H1 (cell line): ENCODE data around the gene DCANP1. TPM values are rescaled to one million over a fixed set of nuclear protein-coding genes. Genes with fewer than 3 reads are reported as not detected.

Experiments
- CTCF ChIA-PET: fragments of 300-600 bp; sonication (Branson Sonifier 250); formaldehyde crosslinking; loops from one replicate; lab custom pipeline; 2021; ENCODE audit not compliant: partially characterized antibody; lab: Charles Lee
- POLR2A ChIA-PET: fragments of 300-600 bp; sonication (Branson Sonifier 250); formaldehyde crosslinking; loops from one replicate; lab custom pipeline; 2021; ENCODE audit warnings: inconsistent platforms; ENCODE audit not compliant: partially characterized antibody; lab: Charles Lee
- DNase-seq, 2 experiments: peaks; one replicate each; pipeline versions ENCODE4 v3.0.0 to v3.0.0-alpha.2; 2010 to 2022; ENCODE audit warnings: low spot score in 2 of 2, low read depth in 1 of 2, mixed read lengths in 1 of 2
- FAIRE-seq: peaks from 2 replicates; lab custom pipeline; 2011; peaks lifted over from hg19 to GRCh38; lab: Jason Lieb, UNC
- H2AFZ ChIP-seq: 2 replicates; pipeline ENCODE4 v1.8.1; 2012; ENCODE audit warnings: low read length, inconsistent platforms
- H2AK5ac ChIP-seq: 2 replicates; pipeline ENCODE4 v1.6.1; 2013; ENCODE audit warnings: low read depth, low read length
- H2BK120ac ChIP-seq: replicated peaks from 2 replicates; pipeline ENCODE3; 2013; ENCODE audit warnings: low read depth, low read length, inconsistent platforms
- H2BK12ac ChIP-seq: 2 replicates; pipeline ENCODE4 v1.6.1; 2013; ENCODE audit warnings: low read depth, low read length
- H2BK15ac ChIP-seq: 2 replicates; pipeline ENCODE4 v1.6.1; 2013; ENCODE audit warnings: low read length
- H2BK20ac ChIP-seq: 2 replicates; pipeline ENCODE4 v1.6.1; 2013; ENCODE audit warnings: low read length
- H2BK5ac ChIP-seq: 2 replicates; pipeline ENCODE4 v1.6.1; 2013; ENCODE audit warnings: low read depth, low read length
- H3K14ac ChIP-seq: 2 replicates; pipeline ENCODE4 v1.6.1; 2013; ENCODE audit warnings: inconsistent platforms; ENCODE audit not compliant: insufficient read length
- H3K18ac ChIP-seq: 2 replicates; pipeline ENCODE4 v1.6.1; 2013; ENCODE audit warnings: low read length; ENCODE audit errors: extremely low read depth
- H3K23ac ChIP-seq: 2 replicates; pipeline ENCODE4 v1.6.1; 2013; ENCODE audit warnings: inconsistent platforms; ENCODE audit not compliant: insufficient read length
- H3K23me2 ChIP-seq: 2 replicates; pipeline ENCODE4 v1.6.1; 2013; ENCODE audit warnings: low read depth, low read length
- H3K27ac ChIP-seq: 2 replicates; pipeline ENCODE4 v1.6.1; 2011; ENCODE audit warnings: low read depth, low read length, inconsistent platforms
- H3K27me3 ChIP-seq, 4 experiments: replicated peaks in 1 of 4; 1 replicate in 1 of 4; 2 replicates in 3 of 4; pipeline versions ENCODE4 v1.6.1 to v1.8.1; 2011 to 2013; ENCODE audit warnings: low read length in 3 of 4, mild to moderate bottlenecking in 3 of 4, inconsistent platforms in 2 of 4, mixed read lengths in 2 of 4, moderate library complexity in 1 of 4; ENCODE audit not compliant: control insufficient read depth in 3 of 4, insufficient read depth in 3 of 4; ENCODE audit errors: extremely low read depth in 1 of 4
- H3K36me3 ChIP-seq, 4 experiments: 2 replicates each; pipeline versions ENCODE4 v1.6.1 to v1.8.1; 2011 to 2013; ENCODE audit warnings: mild to moderate bottlenecking in 4 of 4, low read length in 3 of 4, moderate library complexity in 2 of 4, control low read depth in 1 of 4, inconsistent platforms in 1 of 4; ENCODE audit not compliant: insufficient read depth in 4 of 4, control insufficient read depth in 2 of 4
- H3K4ac ChIP-seq: replicated peaks from 2 replicates; pipeline ENCODE3; 2013; ENCODE audit warnings: low read length, low read depth, mixed read lengths, inconsistent platforms; ENCODE audit not compliant: insufficient read length
- H3K4me1 ChIP-seq, 4 experiments: replicated peaks in 1 of 4; 1 replicate in 1 of 4; 2 replicates in 3 of 4; pipeline versions ENCODE4 v1.6.1 to v1.8.1; 2011 to 2013; ENCODE audit warnings: low read length in 3 of 4, inconsistent platforms in 2 of 4, mixed read lengths in 1 of 4; ENCODE audit not compliant: insufficient read depth in 4 of 4, control insufficient read depth in 3 of 4
- H3K4me2 ChIP-seq, 2 experiments: 2 replicates each; pipeline versions ENCODE4 v1.6.1 to v1.8.1; 2011 to 2013; ENCODE audit warnings: low read depth in 2 of 2, low read length in 2 of 2, control low read depth in 1 of 2, inconsistent platforms in 1 of 2, mild to moderate bottlenecking in 1 of 2; ENCODE audit not compliant: insufficient read depth in 1 of 2
- H3K4me3 ChIP-seq, 4 experiments: fragments of 200-600, 300-600 bp in 1 of 4; sonication (generic), shearing (Covaris generic), sonication (Bioruptor Twin) in 1 of 4; 2 replicates each; pipeline versions ENCODE4 v1.5.1 to v1.8.1; 2011 to 2016; ENCODE audit warnings: low read length in 4 of 4, low read depth in 3 of 4, control low read depth in 2 of 4, inconsistent platforms in 2 of 4, mild to moderate bottlenecking in 2 of 4, mixed read lengths in 1 of 4, moderate library complexity in 1 of 4; ENCODE audit not compliant: insufficient read depth in 2 of 4; ENCODE audit errors: extremely low read depth in 1 of 4
- H3K56ac ChIP-seq: replicated peaks from 2 replicates; pipeline ENCODE3; 2013; ENCODE audit warnings: low read depth, mild to moderate bottlenecking, mixed read lengths, low read length, inconsistent platforms; ENCODE audit not compliant: insufficient read length
- H3K79me1 ChIP-seq: 2 replicates; pipeline ENCODE4 v1.6.1; 2013; ENCODE audit warnings: low read depth, low read length, control low read depth
- H3K79me2 ChIP-seq, 2 experiments: 2 replicates each; pipeline versions ENCODE4 v1.6.1 to v1.8.1; 2012 to 2013; ENCODE audit warnings: low read length in 2 of 2, mild to moderate bottlenecking in 2 of 2, inconsistent platforms in 1 of 2; ENCODE audit not compliant: insufficient read depth in 2 of 2, control insufficient read depth in 1 of 2
- H3K9ac ChIP-seq, 4 experiments: replicated peaks in 1 of 4; 1 replicate in 1 of 4; 2 replicates in 3 of 4; pipeline versions ENCODE4 v1.6.1 to v1.8.1; 2011 to 2013; ENCODE audit warnings: low read depth in 3 of 4, low read length in 3 of 4, control low read depth in 2 of 4, mild to moderate bottlenecking in 2 of 4, moderate library complexity in 2 of 4, inconsistent platforms in 1 of 4; ENCODE audit errors: extremely low read depth in 1 of 4
- H3K9me3 ChIP-seq, 2 experiments: 2 replicates each; pipeline versions ENCODE4 v1.6.1 to v1.8.1; 2012 to 2013; ENCODE audit warnings: mild to moderate bottlenecking in 2 of 2, moderate library complexity in 2 of 2, control low read depth in 1 of 2, inconsistent platforms in 1 of 2, low read depth in 1 of 2, low read length in 1 of 2, mixed read lengths in 1 of 2; ENCODE audit not compliant: insufficient read depth in 2 of 2
- H4K20me1 ChIP-seq, 2 experiments: replicated peaks in 1 of 2; 2 replicates each; pipeline versions ENCODE3 to v1.8.1; 2011 to 2013; ENCODE audit warnings: inconsistent platforms in 2 of 2, low read length in 2 of 2, mild to moderate bottlenecking in 1 of 2; ENCODE audit not compliant: insufficient read depth in 2 of 2, control insufficient read depth in 1 of 2
- H4K5ac ChIP-seq: 2 replicates; pipeline ENCODE4 v1.6.1; 2013; ENCODE audit warnings: low read length, low read depth, mixed read lengths, inconsistent platforms; ENCODE audit not compliant: insufficient read length
- H4K8ac ChIP-seq: 2 replicates; pipeline ENCODE4 v1.8.0; 2013; ENCODE audit warnings: mild to moderate bottlenecking, moderate library complexity, low read length, inconsistent platforms; ENCODE audit not compliant: insufficient read depth; ENCODE audit errors: extremely low read depth
- H4K91ac ChIP-seq: replicated peaks from 2 replicates; pipeline ENCODE3; 2013; ENCODE audit warnings: low read length, mixed read lengths, inconsistent platforms; ENCODE audit not compliant: insufficient read length
- ATF3 ChIP-seq: IDR thresholded peaks from 2 replicates; pipeline ENCODE4 v1.6.1; 2011; ENCODE audit warnings: low read depth, mild to moderate bottlenecking, low read length; ENCODE audit not compliant: insufficient read depth
- EZH2 ChIP-seq: fragments of 200-600 bp; sonication (generic); IDR thresholded peaks from 2 replicates; pipeline ENCODE4 v1.7.1; 2012; ENCODE audit warnings: low read depth, mild to moderate bottlenecking, moderate library complexity, low read length, inconsistent platforms; ENCODE audit not compliant: severe bottlenecking
- POLR2AphosphoS5 ChIP-seq: IDR thresholded peaks from 2 replicates; pipeline ENCODE4 v1.6.1; 2011; ENCODE audit warnings: low read depth, low read length
- SUZ12 ChIP-seq: fragments of 200-600 bp; sonication (generic); IDR thresholded peaks from 2 replicates; pipeline ENCODE4 v1.6.1; 2012; ENCODE audit warnings: mild to moderate bottlenecking, inconsistent platforms, low read length, moderate library complexity, mixed read lengths
- WGBS, 2 experiments: shearing (Covaris generic) in 1 of 2; methylation state at CpG; one replicate each; pipeline versions ENCODE4 v1.1.6 to v1.1.7; 2013 to 2015; ENCODE audit warnings: low lambda C conversion rate in 2 of 2, mixed read lengths in 2 of 2, inconsistent platforms in 1 of 2, low coverage in 1 of 2, missing lambda C conversion rate in 1 of 2; ENCODE audit not compliant: insufficient replicate concordance in 2 of 2, insufficient coverage in 1 of 2, insufficient read length in 1 of 2; ENCODE audit errors: extremely low coverage in 1 of 2, missing lambda C conversion rate in 1 of 2; 5-methylcytosine and 5-hydroxymethylcytosine counted together
- long read RNA-seq, 2 experiments: library from RNA in 1 of 2; library from capped mRNA in 1 of 2; stranded (forward); transcript quantifications; one replicate each; pipeline ENCODE4 v2.0.0, GENCODE V29; 2021; ENCODE audit warnings: inconsistent platforms in 1 of 2
- polyA minus RNA-seq, 3 experiments: library from RNA; depleted of rRNA, polyadenylated mRNA; stranded (reverse); fragments of >200 nt; gene quantifications; 1 replicate in 2 of 3; 2 replicates in 1 of 3; pipeline ENCODE4 v1.2.3, GENCODE V29; 2011
- polyA plus RNA-seq, 7 experiments: library from polyadenylated mRNA; depleted of rRNA in 3 of 7; stranded (reverse) in 5 of 7; unstranded in 2 of 7; fragments of >200 nt in 5 of 7; fragments of 200-250 nt in 2 of 7; gene quantifications; 1 replicate in 5 of 7; 2 replicates in 1 of 7; 4 replicates in 1 of 7; pipeline versions ENCODE4 v1.2.1 to v1.2.3, GENCODE V29; 2011 to 2013; ENCODE audit warnings: missing spikeins in 2 of 7, mixed read lengths in 2 of 7
- total RNA-seq: library from RNA; stranded (reverse); fragmentation: NEBNext Ultra II Directional; extraction: Animal tissue kit (Norgen Biotek cat#: 25700); gene quantifications from 2 replicates; pipeline ENCODE4 v1.2.1, GENCODE V29; 2021

Gene DCANP1
- total RNA-seq (not detected in 2 replicates), polyA plus RNA-seq (2011; rRNA removed) (not detected in 2 replicates), polyA minus RNA-seq (2011; rRNA and poly(A)+ RNA removed) (not detected in 2 replicates)
- not detected for polyA plus RNA-seq (2011; cell fraction: cytosol; rRNA removed)
- polyA plus RNA-seq (2011; cell fraction: nucleus; rRNA removed): not detected
- polyA plus RNA-seq (2012, experiment 1 of 2): not detected in 4 replicates
- polyA plus RNA-seq (2012, experiment 2 of 2): not detected
- not detected for polyA plus RNA-seq (2013, experiment 1 of 2)
- polyA plus RNA-seq (2013, experiment 2 of 2): not detected
- polyA minus RNA-seq (2011; cell fraction: cytosol; rRNA and poly(A)+ RNA removed): not detected
- not detected for polyA minus RNA-seq (2011; cell fraction: nucleus; rRNA and poly(A)+ RNA removed)
- long read RNA-seq, experiment 1: 0 reads
- long read RNA-seq, experiment 2: 0 reads

- WGBS, 2 experiments: 88% methylated on average over 5 of the region's 5 CpGs; no CpG with 5 or more reads in 1 of the 2 experiments
Measured at GRCh38 chr5:135447298-135447929, at the start of gene DCANP1. TSS of gene DCANP1 (minus strand) at chr5:135447348. CDS start at chr5:135447108, 240 bp downstream.

More at GRCh38 chr5:135447298-135447929, at the start of gene DCANP1:
- CTCF ChIA-PET: interaction anchor here (1.5 to 19.4 kb wide), 5 partner anchors 13 to 119 kb away, joined by 3 to 264 read pairs (median 7); no protein-coding TSS in a partner anchor
- no peak within 1 kb of the TSS; the same call in 1 of the 2 replicates for H2BK15ac ChIP-seq
- H3K9ac ChIP-seq: no peak within 1 kb of the TSS
- no peak within 1 kb of the TSS for H3K14ac ChIP-seq
- no peak within 1 kb of the TSS for H2BK20ac ChIP-seq
- H2BK120ac ChIP-seq: no peak within 1 kb of the TSS
- H2AFZ ChIP-seq: peak within 1 kb of the TSS; percentile 50; the same call in 1 of the 2 replicates
- no peak within 1 kb of the TSS for H3K4me2 ChIP-seq
- peaks cover 0 to 3% (median 0%) of the 10 kb centered on the region in 4 experiments; a peak in 2 of 7 replicates for H3K27me3 ChIP-seq
- no peak within 1 kb of the TSS for H3K18ac ChIP-seq
- H3K4me1 ChIP-seq: peaks cover 0 to 3% (median 1%) of the 10 kb centered on the region in 4 experiments; a peak in 2 of 7 replicates
- H2BK12ac ChIP-seq: no peak within 1 kb of the TSS
- no peaks in the 10 kb centered on the region for H4K20me1 ChIP-seq
- no peak within 1 kb of the TSS for H4K5ac ChIP-seq
- H3K56ac ChIP-seq: no peak within 1 kb of the TSS
- no peak within 1 kb of the TSS for H3K4me3 ChIP-seq
- H3K27ac ChIP-seq: no peak within 1 kb of the TSS
- H3K79me2 ChIP-seq: no peaks in the 10 kb centered on the region
- H3K36me3 ChIP-seq: no peaks in the 10 kb centered on the region
- H3K4ac ChIP-seq: no peak within 1 kb of the TSS
- no peak within 1 kb of the TSS for H2AK5ac ChIP-seq
- H3K23me2 ChIP-seq: no peaks in the 10 kb centered on the region
- no peak for DNase-seq
- FAIRE-seq: no peak
- H3K23ac ChIP-seq: no peak within 1 kb of the TSS
- no peak within 1 kb of the TSS for H4K8ac ChIP-seq
- H2BK5ac ChIP-seq: no peak within 1 kb of the TSS
- H3K9me3 ChIP-seq: no peaks in the 10 kb centered on the region
- no peak within 1 kb of the TSS for H4K91ac ChIP-seq
- H3K79me1 ChIP-seq: no peaks in the 10 kb centered on the region
- POLR2A ChIA-PET: no interaction called here
- TF ChIP-seq SUZ12 (no peak), ATF3 (no peak), POLR2AphosphoS5 (no peak), EZH2 (no peak)
- TF ChIP-seq, all 59 proteins: peak for 0
